Esophagus squamous epithelium (tissue), 4 donors: ENCODE data around the gene SETBP1.

Experiments
- POLR2A ChIP-seq, 4 donors: fragments of 450-650 bp; IDR thresholded peaks; one replicate each; pipeline ENCODE4 v1.6.1; 2017; ENCODE audit warnings: antibody characterized with exemption in 4 of 4, mild to moderate bottlenecking in 4 of 4, moderate library complexity in 3 of 4
- TF ChIP-seq, protein P1 (sequence below), 6 experiments: fragments of 450-650 bp in 4 of 6; fragments of 200-600 bp in 2 of 6; sonication (generic) in 2 of 6; IDR thresholded peaks; one replicate each; pipeline ENCODE4 v1.5.1; 2016 to 2019; ENCODE audit warnings: antibody characterized with exemption in 6 of 6, mild to moderate bottlenecking in 4 of 6, moderate library complexity in 4 of 6

GRCh38 chr18:44737623-44738022 lies 56.9 kb downstream of the SETBP1 start:
- TF ChIP-seq, protein P1, sequence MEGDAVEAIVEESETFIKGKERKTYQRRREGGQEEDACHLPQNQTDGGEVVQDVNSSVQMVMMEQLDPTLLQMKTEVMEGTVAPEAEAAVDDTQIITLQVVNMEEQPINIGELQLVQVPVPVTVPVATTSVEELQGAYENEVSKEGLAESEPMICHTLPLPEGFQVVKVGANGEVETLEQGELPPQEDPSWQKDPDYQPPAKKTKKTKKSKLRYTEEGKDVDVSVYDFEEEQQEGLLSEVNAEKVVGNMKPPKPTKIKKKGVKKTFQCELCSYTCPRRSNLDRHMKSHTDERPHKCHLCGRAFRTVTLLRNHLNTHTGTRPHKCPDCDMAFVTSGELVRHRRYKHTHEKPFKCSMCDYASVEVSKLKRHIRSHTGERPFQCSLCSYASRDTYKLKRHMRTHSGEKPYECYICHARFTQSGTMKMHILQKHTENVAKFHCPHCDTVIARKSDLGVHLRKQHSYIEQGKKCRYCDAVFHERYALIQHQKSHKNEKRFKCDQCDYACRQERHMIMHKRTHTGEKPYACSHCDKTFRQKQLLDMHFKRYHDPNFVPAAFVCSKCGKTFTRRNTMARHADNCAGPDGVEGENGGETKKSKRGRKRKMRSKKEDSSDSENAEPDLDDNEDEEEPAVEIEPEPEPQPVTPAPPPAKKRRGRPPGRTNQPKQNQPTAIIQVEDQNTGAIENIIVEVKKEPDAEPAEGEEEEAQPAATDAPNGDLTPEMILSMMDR (IDR thresholded peaks at IDR 0.05) = no peak
- TF ChIP-seq POLR2A (IDR thresholded peaks at IDR 0.05) = no peak
